Measurements from ENCODE around the gene PRDX5.

Gene PRDX5

GRCh38 chr11:64369440-64370421, 51.8 kb downstream of the PRDX5 start:
- Histone ChIP-seq H3F3A (ENCODE audit: insufficient read depth, low read length) (no peaks in the 10 kb centered on the region), H3K79me2 (ENCODE audit: low read length) (no peaks in the 10 kb centered on the region), H3K4me3 (ENCODE audit: low read length) (no peak overlapping the region), H3K4me1 (ENCODE audit: low read length) (no peaks in the 10 kb centered on the region), H3K9ac (ENCODE audit: low read length) (no peak overlapping the region), H3K9me2 (replicated peaks; ENCODE audit: insufficient read depth, low read length) (no peaks in the 10 kb centered on the region), H2AFZ (ENCODE audit: low read length) (no peak overlapping the region), H3K4me2 (ENCODE audit: low read depth, low read length) (no peak overlapping the region), H3K27me3 (replicated peaks; ENCODE audit: insufficient read depth, low read length) (no peaks in the 10 kb centered on the region; the same call in 1 of the 2 replicates), H3K27ac (ENCODE audit: low read length) (no peak overlapping the region), H4K20me1 (ENCODE audit: insufficient read depth, low read length) (no peaks in the 10 kb centered on the region), H3K9me3 (replicated peaks; ENCODE audit: insufficient read depth, low read length) (no peaks in the 10 kb centered on the region), H3K36me3 (replicated peaks; ENCODE audit: insufficient read depth, low read length) (no peaks in the 10 kb centered on the region)
- no peak for DNase-seq
- TF ChIP-seq EZH2phosphoT487 (IDR thresholded peaks at IDR 0.05; ENCODE audit: low read length) (no peak), EZH2 (optimal IDR thresholded peaks at IDR 0.05; ENCODE audit: low read depth, low read length) (no peak)
- TF ChIP-seq, protein P1, sequence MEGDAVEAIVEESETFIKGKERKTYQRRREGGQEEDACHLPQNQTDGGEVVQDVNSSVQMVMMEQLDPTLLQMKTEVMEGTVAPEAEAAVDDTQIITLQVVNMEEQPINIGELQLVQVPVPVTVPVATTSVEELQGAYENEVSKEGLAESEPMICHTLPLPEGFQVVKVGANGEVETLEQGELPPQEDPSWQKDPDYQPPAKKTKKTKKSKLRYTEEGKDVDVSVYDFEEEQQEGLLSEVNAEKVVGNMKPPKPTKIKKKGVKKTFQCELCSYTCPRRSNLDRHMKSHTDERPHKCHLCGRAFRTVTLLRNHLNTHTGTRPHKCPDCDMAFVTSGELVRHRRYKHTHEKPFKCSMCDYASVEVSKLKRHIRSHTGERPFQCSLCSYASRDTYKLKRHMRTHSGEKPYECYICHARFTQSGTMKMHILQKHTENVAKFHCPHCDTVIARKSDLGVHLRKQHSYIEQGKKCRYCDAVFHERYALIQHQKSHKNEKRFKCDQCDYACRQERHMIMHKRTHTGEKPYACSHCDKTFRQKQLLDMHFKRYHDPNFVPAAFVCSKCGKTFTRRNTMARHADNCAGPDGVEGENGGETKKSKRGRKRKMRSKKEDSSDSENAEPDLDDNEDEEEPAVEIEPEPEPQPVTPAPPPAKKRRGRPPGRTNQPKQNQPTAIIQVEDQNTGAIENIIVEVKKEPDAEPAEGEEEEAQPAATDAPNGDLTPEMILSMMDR (IDR thresholded peaks at IDR 0.05; ENCODE audit: low read length), result no peak

DNA sequence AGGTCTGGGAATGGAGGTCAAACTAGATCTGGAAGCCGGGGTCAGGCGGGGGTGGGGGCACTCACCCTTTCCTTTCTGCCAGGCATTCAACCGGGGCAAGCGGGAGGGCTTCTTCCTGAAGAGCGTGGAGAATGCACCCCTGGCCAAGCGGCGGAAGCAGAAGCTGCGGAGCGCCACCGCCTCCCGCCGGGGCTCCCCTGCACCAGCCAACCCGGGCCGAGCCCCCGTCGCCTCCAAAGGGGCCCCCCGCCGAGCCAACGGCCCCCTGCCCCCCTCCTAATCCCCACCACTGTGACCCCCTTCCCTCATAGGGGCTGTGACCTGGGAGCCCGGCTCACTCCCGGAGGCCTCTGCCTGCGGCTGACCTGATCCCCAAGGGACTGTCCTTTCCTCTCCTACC, 53.3 kb downstream of the PRDX5 start:
- Histone ChIP-seq H3K4me1 (ENCODE audit: low read length) (no peaks in the 10 kb centered on the region), H3K79me2 (ENCODE audit: low read length) (no peaks in the 10 kb centered on the region), H3K27me3 (replicated peaks; ENCODE audit: insufficient read depth, low read length) (no peaks in the 10 kb centered on the region; the same call in none of the 2 replicates), H3K4me2 (ENCODE audit: low read depth, low read length) (no peak overlapping the region), H3K27ac (ENCODE audit: low read length) (no peak overlapping the region), H3K4me3 (ENCODE audit: low read length) (no peak overlapping the region), H2AFZ (ENCODE audit: low read length) (no peak overlapping the region), H3K9me2 (replicated peaks; ENCODE audit: insufficient read depth, low read length) (no peaks in the 10 kb centered on the region), H3K9me3 (replicated peaks; ENCODE audit: insufficient read depth, low read length) (no peaks in the 10 kb centered on the region), H4K20me1 (ENCODE audit: insufficient read depth, low read length) (no peaks in the 10 kb centered on the region), H3K9ac (ENCODE audit: low read length) (no peak overlapping the region), H3F3A (ENCODE audit: insufficient read depth, low read length) (no peaks in the 10 kb centered on the region), H3K36me3 (replicated peaks; ENCODE audit: insufficient read depth, low read length) (no peaks in the 10 kb centered on the region)
- no peak for DNase-seq
- no peak for TF ChIP-seq EZH2 (optimal IDR thresholded peaks at IDR 0.05; ENCODE audit: low read depth, low read length)
- no peak for TF ChIP-seq EZH2phosphoT487 (IDR thresholded peaks at IDR 0.05; ENCODE audit: low read length)
- TF ChIP-seq, protein P1 (IDR thresholded peaks at IDR 0.05; ENCODE audit: low read length), result no peak

All from MM.1S (cell line).